Right cardiac atrium (tissue), 5 donors: ENCODE data around the gene FABP1. TPM values are rescaled to one million over a fixed set of nuclear protein-coding genes. Genes with fewer than 3 reads are reported as not detected.

Source experiments
- ATAC-seq, 2 donors: fragments of 200-7000 bp; cut with Tn5 transposase; one replicate each; pipeline versions ENCODE4 v1.8.0 to v1.9.1; 2020; ENCODE audit warnings: moderate library complexity in 2 of 2, mild to moderate bottlenecking in 1 of 2
- DNase-seq, 3 donors: peaks; one replicate each; pipeline ENCODE4 v3.0.0-alpha.2; 2020
- H3K27ac ChIP-seq: one replicate; pipeline ENCODE4 v1.5.1; 2013; ENCODE audit warnings: mild to moderate bottlenecking, low read length, control low read depth, moderate library complexity
- H3K27me3 ChIP-seq: one replicate; pipeline ENCODE4 v1.6.1; 2013; ENCODE audit not compliant: control insufficient read depth, insufficient read depth
- H3K4me1 ChIP-seq: one replicate; pipeline ENCODE4 v1.6.1; 2013; ENCODE audit warnings: low read length; ENCODE audit not compliant: control insufficient read depth, insufficient read depth
- H3K4me3 ChIP-seq: one replicate; pipeline ENCODE4 v1.5.1; 2013; ENCODE audit warnings: low read length, control low read depth
- H3K9me3 ChIP-seq: one replicate; pipeline ENCODE4 v1.6.1; 2013; ENCODE audit warnings: low read length; ENCODE audit not compliant: control insufficient read depth
- WGBS: extraction: QIAGEN DNeasy Blood & Tissue Kit; methylation state at CpG from one replicate; pipeline ENCODE4 v1.1.7; 2013; 5-methylcytosine and 5-hydroxymethylcytosine counted together
- intact Hi-C, 4 donors: fragments of 100-400 bp; cut with DNase I; formaldehyde crosslinking; loops; one replicate each; pipeline versions ENCODE4 v1.11.0 to v1.14.0; 2022 to 2023
- polyA plus RNA-seq: library from polyadenylated mRNA; stranded (reverse); fragments of 200-250 nt; gene quantifications from one replicate; pipeline ENCODE4 v1.2.3, GENCODE V29; 2013
- total RNA-seq, 4 donors: library from RNA; stranded (reverse); fragmentation: NEBNext Ultra II Directional; extraction: Animal tissue kit (Norgen Biotek cat#: 25700); gene quantifications; one replicate each; pipeline ENCODE4 v1.2.1, GENCODE V29; 2021
- donor health status: healthy with polysubstance abuse.
- donor health status: DM: no; HTN: yes; CAD: no.
- donor health status: DM: no; HTN: no; CAD: no.
- donor health status: DM: no; HTN: yes; CAD: no; lungs with severe emphysema.
- donor health status: DM: yes; HTN: yes; CAD: no.

Gene FABP1
- total and polyA plus RNA-seq, 5 donors, result 1.1 TPM; not detected in 4

GRCh38 chr2:88113069-88113468, 14.8 kb downstream of the FABP1 start:
- Histone ChIP-seq H3K4me1 (no peaks in the 10 kb centered on the region), H3K4me3 (no peak overlapping the region), H3K27ac (no peak overlapping the region), H3K9me3 (no peaks in the 10 kb centered on the region), H3K27me3 (no peaks in the 10 kb centered on the region)
- no peak for ATAC-seq
- 84% methylated on average over 2 of the region's 2 CpGs for WGBS
- no peak for DNase-seq
- intact Hi-C loops, result no loop called here

- DNase-seq (no peak), ATAC-seq (no peak)
- H3K27me3 ChIP-seq, result no peaks in the 10 kb centered on the region
- H3K4me1 ChIP-seq, result no peaks in the 10 kb centered on the region
- WGBS, result 73% methylated on average over 2 of the region's 2 CpGs
- H3K9me3 ChIP-seq, result no peaks in the 10 kb centered on the region
- H3K4me3 ChIP-seq, result no peak overlapping the region
- H3K27ac ChIP-seq, result no peak overlapping the region
- intact Hi-C loops, result no loop called here
Observed at GRCh38 chr2:88110830-88111229, 17.0 kb downstream of the FABP1 start.

GRCh38 chr2:88108796-88109195, 19.1 kb downstream of the FABP1 start:
- DNase-seq (no peak), ATAC-seq (peak; percentile 20 to 55)
- Histone ChIP-seq H3K9me3 (no peaks in the 10 kb centered on the region), H3K4me1 (no peaks in the 10 kb centered on the region), H3K4me3 (no peak overlapping the region), H3K27ac (no peak overlapping the region), H3K27me3 (no peaks in the 10 kb centered on the region)
- intact Hi-C loops, result loop anchor here in 1 of 4 donors (2.0 kb wide), 1 partner anchor 22 kb away; no protein-coding TSS in a partner anchor
- 56% methylated on average over 4 of the region's 4 CpGs for WGBS

DNA sequence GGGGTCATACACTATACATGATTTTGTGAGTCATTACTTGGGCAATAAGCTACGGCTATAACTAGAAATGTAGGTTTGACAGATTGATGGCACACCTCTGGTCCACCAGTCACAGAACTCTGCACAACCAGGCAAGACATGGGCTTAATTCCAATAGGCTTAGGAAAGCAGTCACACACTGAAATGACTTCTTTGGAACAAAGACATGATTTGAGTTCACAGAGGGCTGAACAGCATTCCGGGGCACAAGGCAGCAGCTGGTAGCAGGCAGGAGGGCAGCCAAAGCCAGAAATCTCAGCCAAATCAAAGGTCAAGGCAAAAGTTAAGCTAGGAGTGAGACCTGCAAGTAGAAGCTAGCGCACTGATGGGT, 27.4 kb downstream of the FABP1 start:
- intact Hi-C loops, result no loop called here
- Histone ChIP-seq H3K4me3 (no peak overlapping the region), H3K4me1 (no peaks in the 10 kb centered on the region), H3K27ac (no peak overlapping the region), H3K27me3 (no peaks in the 10 kb centered on the region), H3K9me3 (no peaks in the 10 kb centered on the region)
- peak in 1 of 2 donors; percentile 33 for ATAC-seq
- 70% methylated on average over 3 of the region's 3 CpGs for WGBS
- DNase-seq, result no peak

- ATAC-seq (peak; percentile 48 to 58), DNase-seq (no peak)
- no peak overlapping the region for H3K4me3 ChIP-seq
- H3K27me3 ChIP-seq, result no peaks in the 10 kb centered on the region
- H3K27ac ChIP-seq, result no peak overlapping the region
- 44% methylated on average over 5 of the region's 5 CpGs for WGBS
- no peaks in the 10 kb centered on the region for H3K9me3 ChIP-seq
- intact Hi-C loops, result no loop called here
- no peaks in the 10 kb centered on the region for H3K4me1 ChIP-seq
Observed at GRCh38 chr2:88099798-88100488, 27.9 kb downstream of the FABP1 start.

GRCh38 chr2:88098558-88098900, 29.3 kb downstream of the FABP1 start:
- Histone ChIP-seq H3K4me3 (no peak overlapping the region), H3K27me3 (no peaks in the 10 kb centered on the region), H3K4me1 (no peaks in the 10 kb centered on the region), H3K27ac (no peak overlapping the region), H3K9me3 (no peaks in the 10 kb centered on the region)
- intact Hi-C loops, result no loop called here
- no peak for ATAC-seq
- no peak for DNase-seq

- no peak for ATAC-seq
- Histone ChIP-seq H3K9me3 (no peaks in the 10 kb centered on the region), H3K4me3 (no peak overlapping the region), H3K4me1 (no peaks in the 10 kb centered on the region), H3K27ac (no peak overlapping the region), H3K27me3 (no peaks in the 10 kb centered on the region)
- intact Hi-C loops, result no loop called here
- DNase-seq, result no peak
- WGBS, result 42% methylated on average over 4 of the region's 4 CpGs
Observed at GRCh38 chr2:88097891-88098557, 29.8 kb downstream of the FABP1 start.

DNA sequence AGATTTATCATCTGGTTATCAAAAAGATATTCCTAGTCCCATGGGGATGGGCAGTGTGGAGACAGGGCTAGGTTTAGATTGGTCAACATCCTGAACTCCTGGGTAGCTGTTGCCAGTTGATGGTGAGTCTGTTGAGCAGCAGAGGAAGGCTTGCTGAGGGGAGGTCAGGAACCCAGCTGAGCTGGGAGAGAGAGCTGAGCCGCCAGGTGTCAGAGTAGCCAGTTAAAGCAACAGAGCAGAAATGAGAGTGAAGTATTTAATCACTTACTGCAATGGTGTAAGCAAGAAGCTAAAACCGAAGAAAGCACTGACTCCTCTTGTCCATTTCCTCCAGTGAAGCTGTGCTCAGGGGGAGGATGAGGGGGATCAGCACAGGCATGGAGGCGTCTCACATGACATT, 30.7 kb downstream of the FABP1 start:
- 65% methylated on average over 3 of the region's 3 CpGs for WGBS
- Histone ChIP-seq H3K4me3 (no peak overlapping the region), H3K27me3 (no peaks in the 10 kb centered on the region), H3K4me1 (no peaks in the 10 kb centered on the region), H3K9me3 (no peaks in the 10 kb centered on the region), H3K27ac (no peak overlapping the region)
- no peak for ATAC-seq
- DNase-seq, result no peak
- intact Hi-C loops, result no loop called here

GRCh38 chr2:88096708-88097107, 31.2 kb downstream of the FABP1 start:
- no peaks in the 10 kb centered on the region for H3K9me3 ChIP-seq
- WGBS, result 69% methylated on average over 5 of the region's 5 CpGs
- H3K4me1 ChIP-seq, result no peaks in the 10 kb centered on the region
- intact Hi-C loops, result no loop called here
- no peak overlapping the region for H3K27ac ChIP-seq
- H3K27me3 ChIP-seq, result no peaks in the 10 kb centered on the region
- no peak overlapping the region for H3K4me3 ChIP-seq
- ATAC-seq (no peak), DNase-seq (no peak)

DNA sequence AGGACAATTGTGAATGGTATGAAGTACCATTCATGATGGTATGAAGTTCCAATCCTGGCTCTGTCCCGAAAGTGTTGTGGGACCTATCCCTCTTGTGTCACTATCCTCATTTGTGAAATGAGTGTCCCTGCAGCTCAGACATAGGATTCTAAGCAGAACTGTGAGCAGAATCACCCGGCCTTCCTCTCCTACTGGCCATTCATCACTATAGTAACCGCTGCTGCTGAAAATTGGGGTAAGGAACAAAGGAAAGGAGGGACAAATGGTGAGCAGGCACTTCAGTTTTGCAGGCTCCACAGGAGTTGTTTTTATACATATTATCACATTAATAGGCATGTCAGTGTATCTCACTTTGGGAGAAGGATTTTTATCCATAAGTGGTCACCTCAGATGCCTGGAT, 32.8 kb downstream of the FABP1 start:
- Histone ChIP-seq H3K4me1 (no peaks in the 10 kb centered on the region), H3K9me3 (no peaks in the 10 kb centered on the region), H3K27me3 (no peaks in the 10 kb centered on the region), H3K27ac (no peak overlapping the region), H3K4me3 (no peak overlapping the region)
- ATAC-seq (no peak), DNase-seq (no peak)
- WGBS, result 83% methylated on average over 3 of the region's 3 CpGs
- intact Hi-C loops, result no loop called here

- DNase-seq, result no peak
- intact Hi-C loops, result no loop called here
- Histone ChIP-seq H3K27me3 (no peaks in the 10 kb centered on the region), H3K4me3 (no peak overlapping the region), H3K4me1 (no peaks in the 10 kb centered on the region), H3K9me3 (no peaks in the 10 kb centered on the region), H3K27ac (no peak overlapping the region)
- ATAC-seq, result no peak
Observed at GRCh38 chr2:88092773-88093172, 35.1 kb downstream of the FABP1 start.

DNA sequence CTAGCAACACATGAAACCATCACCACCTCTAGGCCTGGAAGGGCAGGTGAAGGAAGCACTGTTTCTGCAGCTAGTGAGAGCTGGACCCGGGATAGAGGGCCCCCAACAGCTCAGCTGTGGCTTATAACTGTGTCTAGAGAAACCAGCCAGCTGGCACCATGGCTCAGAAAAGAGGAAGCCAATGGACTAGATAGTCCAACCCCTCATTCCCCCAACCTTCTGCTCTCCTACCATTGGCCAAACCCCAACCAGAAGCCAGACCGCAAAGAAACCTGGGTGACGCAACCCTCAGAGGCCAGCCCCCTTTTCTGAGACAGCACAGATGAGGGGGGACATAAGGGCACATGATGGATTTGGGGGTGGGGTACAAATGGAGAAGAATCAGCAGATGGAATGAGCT, 35.9 kb downstream of the FABP1 start:
- no peaks in the 10 kb centered on the region for H3K4me1 ChIP-seq
- H3K27ac ChIP-seq, result no peak overlapping the region
- no peaks in the 10 kb centered on the region for H3K27me3 ChIP-seq
- DNase-seq (no peak), ATAC-seq (no peak)
- intact Hi-C loops, result no loop called here
- no peaks in the 10 kb centered on the region for H3K9me3 ChIP-seq
- 90% methylated on average over 3 of the region's 3 CpGs for WGBS
- H3K4me3 ChIP-seq, result no peak overlapping the region
